Right renal pelvis (tissue), 4 donors: Measurements from ENCODE around the gene HTR3A. TPM values are rescaled to one million over a fixed set of nuclear protein-coding genes. Genes with fewer than 3 reads are reported as not detected.

Experiments used
- DNase-seq, 4 donors: peaks; one replicate each; pipeline ENCODE4 v3.0.0-alpha.2; 2013; ENCODE audit warnings: low read depth in 4 of 4, low spot score in 3 of 4, missing footprints in 1 of 4
- polyA plus RNA-seq, 4 donors: library from polyadenylated mRNA; unstranded; fragments of 120-200 nt; gene quantifications; one replicate each; pipeline ENCODE4 v1.2.1, GENCODE V29; 2013; ENCODE audit not compliant: insufficient read length in 4 of 4

The HTR3A gene
- polyA plus RNA-seq, 4 donors: 0.13 to 0.17 TPM; not detected in 2

GRCh38 chr11:113977701-113978100 is 2.8 kb downstream of the HTR3A start:
- no peak for DNase-seq

- no peak for DNase-seq
Observed at GRCh38 chr11:113979431-113979830, 4.5 kb downstream of the HTR3A start.

GRCh38 chr11:113980785-113981184 is 5.9 kb downstream of the HTR3A start:
- no peak for DNase-seq

- DNase-seq: no peak
Observed at GRCh38 chr11:113982306-113982705, 7.4 kb downstream of the HTR3A start.

GRCh38 chr11:113984781-113985180 is 9.9 kb downstream of the HTR3A start:
- no peak for DNase-seq

DNA sequence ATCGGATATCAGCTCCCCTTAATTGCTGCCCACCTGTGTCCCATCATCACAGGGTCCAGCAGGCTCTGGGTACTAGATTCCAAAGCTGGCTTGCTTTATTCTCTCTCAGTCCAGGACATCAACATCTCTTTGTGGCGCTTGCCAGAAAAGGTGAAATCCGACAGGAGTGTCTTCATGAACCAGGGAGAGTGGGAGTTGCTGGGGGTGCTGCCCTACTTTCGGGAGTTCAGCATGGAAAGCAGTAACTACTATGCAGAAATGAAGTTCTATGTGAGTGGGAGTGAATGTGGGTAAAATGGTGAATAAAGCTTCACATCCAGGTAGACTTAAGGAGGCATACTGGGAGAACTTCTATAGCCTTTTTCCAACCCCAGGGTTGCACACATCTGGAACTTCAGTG is 11.0 kb downstream of the HTR3A start:
- no peak for DNase-seq

DNA sequence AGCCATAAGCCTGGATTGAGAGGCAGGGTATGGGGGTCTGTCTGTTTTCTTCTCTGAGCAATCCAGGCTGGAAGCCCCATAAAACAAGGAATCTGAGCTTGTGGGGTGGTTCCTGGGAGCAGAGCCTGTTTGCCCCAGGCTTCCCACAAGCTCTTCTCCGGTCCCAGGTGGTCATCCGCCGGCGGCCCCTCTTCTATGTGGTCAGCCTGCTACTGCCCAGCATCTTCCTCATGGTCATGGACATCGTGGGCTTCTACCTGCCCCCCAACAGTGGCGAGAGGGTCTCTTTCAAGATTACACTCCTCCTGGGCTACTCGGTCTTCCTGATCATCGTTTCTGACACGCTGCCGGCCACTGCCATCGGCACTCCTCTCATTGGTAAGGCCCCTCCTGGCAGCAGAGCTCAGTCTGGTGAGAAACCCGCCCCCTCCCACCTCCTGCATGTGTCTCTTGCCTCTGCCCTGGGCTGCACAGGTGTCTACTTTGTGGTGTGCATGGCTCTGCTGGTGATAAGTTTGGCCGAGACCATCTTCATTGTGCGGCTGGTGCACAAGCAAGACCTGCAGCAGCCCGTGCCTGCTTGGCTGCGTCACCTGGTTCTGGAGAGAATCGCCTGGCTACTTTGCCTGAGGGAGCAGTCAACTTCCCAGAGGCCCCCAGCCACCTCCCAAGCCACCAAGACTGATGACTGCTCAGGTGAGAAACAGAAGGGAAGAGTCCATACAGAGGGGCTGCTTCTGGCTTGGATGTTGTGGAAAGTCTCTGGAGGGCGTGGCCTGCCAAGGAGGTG is 11.6 kb downstream of the HTR3A start:
- no peak for DNase-seq

DNA sequence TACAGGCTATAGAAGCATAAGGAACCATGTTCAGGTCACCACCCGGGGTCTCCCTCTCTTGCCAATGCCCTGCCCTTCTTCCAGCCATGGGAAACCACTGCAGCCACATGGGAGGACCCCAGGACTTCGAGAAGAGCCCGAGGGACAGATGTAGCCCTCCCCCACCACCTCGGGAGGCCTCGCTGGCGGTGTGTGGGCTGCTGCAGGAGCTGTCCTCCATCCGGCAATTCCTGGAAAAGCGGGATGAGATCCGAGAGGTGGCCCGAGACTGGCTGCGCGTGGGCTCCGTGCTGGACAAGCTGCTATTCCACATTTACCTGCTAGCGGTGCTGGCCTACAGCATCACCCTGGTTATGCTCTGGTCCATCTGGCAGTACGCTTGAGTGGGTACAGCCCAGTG is 14.5 kb downstream of the HTR3A start:
- no peak for DNase-seq

- no peak for DNase-seq
Observed at GRCh38 chr11:113989916-113990315, 15.0 kb downstream of the HTR3A start.

DNA sequence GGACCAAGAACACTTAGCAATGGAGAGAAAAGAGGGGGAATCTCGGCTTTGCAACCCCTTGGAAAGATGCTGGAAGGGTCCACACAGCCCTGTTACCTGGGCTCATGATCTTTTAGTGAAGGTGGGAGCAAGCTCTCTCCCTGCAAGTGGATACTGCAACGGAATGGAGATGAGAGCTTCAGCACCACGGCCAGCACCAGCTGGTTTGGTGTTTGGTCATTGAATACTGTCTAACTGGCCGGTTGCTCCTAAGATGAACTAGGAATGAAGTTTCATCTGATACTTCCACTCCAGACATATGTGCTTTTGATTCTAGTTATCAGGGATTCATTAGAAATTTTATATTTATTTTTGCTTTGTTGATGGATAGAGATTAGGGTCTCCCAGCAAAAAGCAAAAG is 16.3 kb downstream of the HTR3A start:
- peak; percentile 47 to 65 (median 54) for DNase-seq

DNA sequence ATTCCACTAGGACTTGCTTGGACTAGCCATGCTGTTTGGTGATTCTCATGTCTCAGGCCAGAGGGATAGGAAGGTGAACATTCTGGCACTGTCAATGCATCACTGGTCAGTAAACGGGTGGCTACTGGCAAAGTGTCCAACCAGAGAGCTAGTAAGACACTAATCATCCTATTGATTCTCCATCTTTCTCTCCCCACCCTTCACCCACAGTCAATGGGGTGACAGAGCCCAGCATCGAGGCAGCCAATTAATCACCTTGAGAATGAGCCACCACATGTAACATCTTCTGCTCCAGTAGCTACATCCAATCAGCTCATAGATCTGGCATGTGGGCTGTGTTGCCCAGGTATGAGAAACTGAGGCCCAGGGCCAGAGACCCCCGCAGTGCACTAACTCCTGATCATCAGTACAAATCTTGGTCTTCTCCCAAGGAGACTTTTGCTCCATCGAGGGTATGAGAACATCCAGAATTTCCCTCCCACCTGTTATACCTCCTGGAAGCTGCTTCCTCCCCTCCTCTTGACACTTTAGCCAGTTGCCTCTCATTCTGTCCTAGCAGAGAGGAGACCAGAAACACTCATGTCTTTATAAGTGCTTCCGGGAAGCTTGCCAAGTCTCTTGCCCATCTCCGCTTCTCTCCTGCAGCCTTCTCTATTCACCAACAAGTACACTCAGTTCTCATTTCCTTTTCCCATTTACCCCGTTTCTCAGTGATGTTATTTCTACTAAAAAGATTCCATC is 17.0 kb downstream of the HTR3A start:
- DNase-seq: no peak

DNA sequence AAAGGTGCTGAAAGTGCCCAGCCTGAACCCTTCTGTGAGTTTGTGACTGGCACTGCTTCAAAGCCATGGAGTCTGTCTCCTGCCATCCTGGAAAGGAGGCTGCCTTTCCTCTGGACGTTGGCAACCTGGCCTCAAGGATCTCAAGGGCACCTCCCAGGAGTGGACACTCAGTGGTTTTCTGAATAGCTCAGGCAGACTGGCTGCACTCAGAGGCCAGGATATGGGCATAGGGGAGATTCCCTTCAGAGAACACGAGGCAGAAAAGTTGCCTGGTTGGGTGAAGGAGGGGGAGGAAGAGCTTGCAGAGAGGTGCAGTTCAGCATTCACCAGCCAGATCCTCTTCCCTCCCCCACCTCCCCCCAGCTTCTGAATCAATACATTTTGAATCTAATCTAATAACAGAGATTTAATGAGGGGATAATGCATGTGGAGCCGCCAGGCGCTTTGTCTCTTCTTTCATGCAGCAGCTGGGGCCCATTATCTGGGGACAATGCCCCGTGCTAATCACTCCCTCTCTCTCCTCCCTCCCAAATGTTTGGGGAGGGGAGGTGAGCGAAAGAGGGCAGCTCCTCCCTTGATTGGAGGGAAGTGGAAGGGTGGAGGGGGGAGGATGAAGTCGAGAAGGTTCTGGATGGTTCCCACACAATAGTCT is 17.7 kb downstream of the HTR3A start:
- DNase-seq: no peak

DNA sequence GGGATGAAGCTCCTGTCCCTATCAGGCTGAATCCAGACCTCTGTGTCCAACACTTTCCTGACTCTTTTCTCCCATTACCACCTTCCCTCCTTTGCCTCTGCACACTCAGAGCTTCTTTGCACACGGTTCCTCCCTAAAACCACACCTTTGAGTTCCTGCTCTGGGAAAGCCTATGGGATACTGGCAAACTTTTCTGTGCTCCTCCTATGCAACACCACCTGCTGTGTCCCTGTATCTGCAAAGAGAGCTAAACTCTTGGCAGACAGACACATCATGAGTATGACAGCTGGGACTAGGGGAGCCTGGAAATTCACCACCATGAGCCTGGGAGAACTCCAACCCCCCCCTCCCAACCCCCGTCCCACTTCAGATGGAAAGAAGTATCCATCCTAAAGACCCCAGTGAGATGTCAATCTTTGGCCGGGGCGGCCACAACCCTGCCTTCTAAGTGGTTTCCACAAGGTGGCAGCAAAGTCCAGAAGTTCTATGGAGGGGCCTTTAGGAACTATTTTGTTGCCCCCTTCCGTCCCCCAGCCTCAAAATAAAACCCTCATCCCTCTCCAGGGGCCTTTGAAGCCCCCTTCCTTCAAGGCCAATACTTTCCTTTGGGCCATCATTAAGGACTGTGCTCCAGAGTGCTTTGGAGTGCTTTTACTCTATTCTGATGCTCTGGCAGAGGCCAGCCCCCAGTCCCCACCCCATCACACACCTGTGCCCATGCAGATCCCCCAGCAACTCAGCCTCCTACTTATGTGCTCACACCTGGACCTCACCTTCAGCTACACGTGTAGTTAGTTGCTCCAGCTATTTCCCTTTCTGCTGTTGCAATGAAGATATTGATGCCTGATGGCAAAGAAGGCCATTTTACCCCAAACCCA is 19.4 kb downstream of the HTR3A start:
- DNase-seq: no peak

DNA sequence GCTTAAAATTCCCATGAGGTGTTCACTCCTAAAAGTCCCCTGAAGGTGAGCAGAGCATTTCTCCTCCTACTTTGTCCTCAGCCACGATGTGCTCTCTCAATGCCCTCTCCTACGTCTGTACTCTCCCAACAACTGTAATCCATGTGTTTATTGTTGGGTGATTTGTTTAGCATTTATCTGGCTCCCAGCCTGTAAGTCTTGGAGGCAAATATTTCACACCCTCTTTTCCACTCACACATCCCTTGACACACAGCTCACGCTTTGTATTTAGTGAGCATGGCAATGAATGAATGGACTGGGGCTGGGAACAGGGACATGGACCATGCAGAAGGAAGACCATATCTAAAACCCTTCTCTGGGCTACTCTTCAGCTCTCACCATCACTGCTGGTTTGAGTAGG is 22.6 kb downstream of the HTR3A start:
- no peak for DNase-seq

DNA sequence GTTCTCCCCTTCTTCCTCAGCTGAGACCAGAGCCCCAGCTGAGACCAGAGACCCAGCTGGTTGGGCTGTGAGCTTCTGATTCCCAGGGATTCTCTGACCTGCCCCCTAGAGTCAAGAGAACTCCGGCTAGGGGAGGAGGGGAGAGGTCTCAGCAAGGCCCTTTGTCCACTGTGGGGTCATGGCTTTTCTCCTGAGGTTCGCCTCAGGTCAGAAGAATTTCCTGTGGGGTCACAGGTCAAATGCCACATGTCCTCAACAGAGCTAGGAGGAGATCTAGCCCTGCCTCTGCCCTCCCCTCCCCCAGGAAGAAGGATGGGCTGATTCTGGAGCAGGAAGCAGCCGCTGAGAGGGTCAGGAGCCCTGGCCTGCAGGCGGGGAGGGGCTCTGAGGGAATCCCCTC is 23.7 kb downstream of the HTR3A start:
- DNase-seq: no peak

GRCh38 chr11:114000526-114000925 is 25.6 kb downstream of the HTR3A start:
- DNase-seq: no peak

GRCh38 chr11:114001416-114001815 is 26.5 kb downstream of the HTR3A start:
- no peak for DNase-seq

- DNase-seq: no peak
Observed at GRCh38 chr11:114008331-114008730, 33.4 kb downstream of the HTR3A start.

DNA sequence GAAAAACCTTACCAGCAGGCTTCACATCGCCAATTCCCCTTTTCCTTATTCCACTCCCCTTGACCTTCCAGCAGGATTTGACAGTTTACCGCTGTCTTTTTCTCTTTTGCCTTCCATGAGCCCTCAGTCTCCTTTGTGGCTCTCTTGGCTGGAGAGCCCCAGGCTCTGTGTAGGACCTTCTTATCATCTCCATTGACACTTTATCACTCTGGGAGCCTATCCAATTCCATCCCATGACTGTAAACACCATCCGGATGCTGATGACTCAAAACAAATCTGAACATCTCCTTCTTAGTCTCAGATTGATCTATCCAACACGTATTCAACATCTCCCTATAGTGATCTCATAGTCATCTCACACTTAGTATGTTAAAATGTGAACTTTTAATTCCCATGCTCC is 36.0 kb downstream of the HTR3A start:
- no peak for DNase-seq

GRCh38 chr11:114011443-114011842 is 36.5 kb downstream of the HTR3A start:
- DNase-seq: no peak

DNA sequence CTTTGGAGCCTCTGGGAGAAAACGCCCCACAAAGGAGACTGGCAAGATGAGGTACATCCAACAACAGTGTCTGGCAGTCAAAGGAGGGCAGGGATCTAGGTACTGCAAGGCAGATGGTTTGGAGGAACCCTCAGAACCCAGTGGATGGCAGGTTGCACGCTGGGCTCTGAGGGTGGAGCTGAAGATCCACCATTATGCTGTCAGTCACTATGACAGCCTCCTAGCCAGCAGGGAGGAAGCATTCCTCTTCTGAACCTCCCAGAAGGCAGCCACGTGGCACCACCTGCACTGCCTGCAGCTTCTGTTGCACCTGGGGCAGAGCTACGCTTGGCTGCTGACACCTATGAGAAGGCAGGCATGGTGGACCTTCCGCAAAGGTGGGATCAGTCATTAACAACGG is 40.2 kb downstream of the HTR3A start:
- DNase-seq: no peak
